HPDE6-E6E7 (cell line): Measurements from ENCODE around the gene AGPAT2.
"Not testable (repeated sequence)": the region's sequence is repeated elsewhere in the genome, so short reads cannot be mapped to it uniquely, and the experiment has no call there.

Experiments
- DNase-seq: peaks from one replicate; pipeline ENCODE4 v3.0.0; 2011; ENCODE audit warnings: missing footprints; ENCODE audit errors: extremely low spot score

AGPAT2 gene

DNA sequence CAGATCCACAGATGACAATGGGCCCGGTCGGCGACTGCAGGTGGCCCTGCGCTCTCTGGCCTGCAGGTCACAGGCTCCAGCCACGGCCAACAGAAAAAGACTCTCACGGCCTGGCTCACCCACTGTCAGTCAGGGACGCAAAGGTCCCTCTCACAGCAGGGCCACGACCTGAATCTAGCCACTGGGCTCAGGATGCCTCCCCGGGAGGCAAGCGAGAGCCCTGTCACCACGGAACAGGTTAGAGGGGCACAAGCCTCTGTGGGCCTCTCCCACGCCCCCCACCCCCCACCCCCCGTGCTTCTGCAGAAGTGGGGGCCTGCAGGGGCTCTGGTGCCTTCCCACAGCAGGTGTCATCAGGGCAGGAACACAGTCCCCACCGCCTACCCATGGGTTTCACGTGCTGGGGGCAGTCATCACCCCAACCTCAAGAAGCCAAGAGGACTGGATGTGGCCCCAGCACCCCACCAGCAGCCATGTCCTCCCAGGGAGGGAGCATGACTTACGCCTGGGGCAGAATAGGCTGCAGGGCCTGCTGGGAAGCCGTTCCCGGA is 41.8 kb downstream of the AGPAT2 start:
- no peak for DNase-seq

DNA sequence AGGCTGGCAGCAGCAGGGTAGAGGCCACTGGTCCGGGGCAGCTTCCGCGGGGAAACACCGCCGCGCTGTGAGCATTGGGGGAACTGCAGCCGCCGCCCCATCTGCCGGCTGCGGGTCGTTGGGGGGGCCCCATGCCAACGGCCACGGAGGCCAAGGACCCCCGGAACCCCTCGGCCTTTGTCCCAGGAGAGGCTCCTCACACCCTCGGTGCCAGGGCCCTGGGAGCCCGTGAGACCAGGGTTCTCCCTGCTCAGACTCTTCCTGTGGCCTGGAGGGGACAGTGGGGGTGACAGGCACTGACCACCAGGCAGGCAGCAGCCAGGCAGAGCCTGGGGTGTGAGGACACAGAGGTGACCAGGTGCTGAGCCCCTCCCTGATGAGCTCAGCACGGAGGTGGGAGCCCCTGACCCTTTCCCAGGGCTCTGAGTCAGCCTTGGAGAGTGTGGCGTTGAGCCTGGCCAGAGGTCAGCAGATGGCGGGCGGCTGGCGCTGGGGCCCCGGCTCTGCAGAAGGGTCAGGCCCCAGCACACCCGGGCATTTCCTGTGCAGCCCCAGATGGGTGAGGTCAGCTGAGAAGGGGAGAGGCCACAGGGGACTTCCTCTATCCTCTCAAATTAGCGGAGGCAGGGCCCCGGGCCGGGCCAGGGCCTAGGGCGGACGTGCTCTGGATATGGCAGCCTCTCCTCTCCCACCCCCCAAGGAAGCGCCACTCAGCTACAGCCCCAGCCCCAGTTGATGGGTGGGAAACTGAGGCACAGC is 42.5 kb downstream of the AGPAT2 start:
- peak; percentile 90 for DNase-seq

DNA sequence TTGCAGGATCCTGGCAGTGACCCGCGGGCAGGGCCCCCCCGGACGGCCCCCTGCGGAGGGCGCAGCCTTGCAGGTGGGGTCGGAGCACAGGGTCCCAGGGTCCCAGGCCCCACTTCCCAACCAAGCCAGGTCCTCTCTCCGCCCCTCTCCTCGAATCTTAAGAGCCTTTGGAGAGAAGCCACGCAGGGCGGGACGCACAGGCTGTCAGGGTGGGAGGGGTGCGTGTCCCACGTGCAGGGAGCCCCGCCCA is 43.0 kb downstream of the AGPAT2 start:
- DNase-seq: no peak

DNA sequence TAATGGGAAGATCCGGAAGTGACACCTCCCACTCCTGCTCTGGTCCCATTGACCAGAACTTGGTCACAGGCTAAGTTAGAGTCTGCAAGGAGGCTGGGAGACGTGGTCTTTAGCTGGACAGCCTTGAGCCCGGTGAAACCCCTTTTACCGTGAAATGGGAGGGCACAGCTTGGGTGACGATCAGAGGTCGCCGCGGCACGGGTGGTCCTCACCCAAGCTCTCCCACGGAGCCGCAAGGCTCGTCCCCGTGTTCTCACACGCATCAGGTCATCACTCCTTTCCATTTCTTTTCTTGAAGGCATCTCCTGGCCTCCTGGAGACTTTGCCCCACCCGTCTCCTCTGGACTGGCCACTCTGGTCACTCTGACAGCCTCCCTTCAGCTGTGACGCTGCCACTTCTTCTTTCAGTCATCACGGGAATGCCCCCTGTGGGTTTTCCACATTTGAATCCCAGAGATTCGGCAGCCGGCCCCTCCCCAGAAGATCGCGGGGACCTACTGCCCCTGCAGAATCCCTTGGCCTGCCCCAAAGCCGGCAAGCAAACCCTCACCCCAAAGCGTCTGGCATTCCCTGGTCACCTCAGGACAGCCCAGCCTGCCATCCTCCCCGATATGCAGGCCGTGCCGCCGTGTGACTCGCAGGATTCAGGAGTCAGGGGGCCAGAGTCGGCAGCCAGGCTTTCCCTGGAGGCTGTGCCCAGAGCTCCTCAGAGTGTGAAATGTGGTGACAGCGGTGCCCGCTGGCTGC is 43.5 kb downstream of the AGPAT2 start:
- DNase-seq: no peak

DNA sequence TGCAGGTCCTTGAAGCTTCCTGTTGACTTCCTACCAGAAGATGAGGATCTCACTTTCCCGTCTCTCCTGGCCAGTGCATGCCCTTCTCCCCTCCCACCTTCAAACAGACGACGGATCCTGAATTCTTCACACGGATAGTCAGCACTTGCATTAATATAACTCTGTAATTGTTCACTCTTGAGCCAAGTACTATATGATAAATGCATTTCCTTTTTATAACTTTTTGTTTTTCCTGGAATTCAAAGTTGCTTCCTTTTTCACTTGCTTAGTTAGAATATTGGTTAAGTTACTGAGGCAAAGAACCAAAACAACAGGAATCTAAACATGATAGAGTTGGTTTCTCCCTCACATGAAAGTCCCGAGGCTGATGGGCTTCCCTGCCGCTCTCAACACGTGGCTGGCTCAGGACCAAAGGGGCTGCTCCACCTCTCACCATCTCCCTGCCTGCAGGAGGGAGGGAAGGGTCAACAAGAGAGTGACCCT is 44.8 kb downstream of the AGPAT2 start:
- DNase-seq: no peak

DNA sequence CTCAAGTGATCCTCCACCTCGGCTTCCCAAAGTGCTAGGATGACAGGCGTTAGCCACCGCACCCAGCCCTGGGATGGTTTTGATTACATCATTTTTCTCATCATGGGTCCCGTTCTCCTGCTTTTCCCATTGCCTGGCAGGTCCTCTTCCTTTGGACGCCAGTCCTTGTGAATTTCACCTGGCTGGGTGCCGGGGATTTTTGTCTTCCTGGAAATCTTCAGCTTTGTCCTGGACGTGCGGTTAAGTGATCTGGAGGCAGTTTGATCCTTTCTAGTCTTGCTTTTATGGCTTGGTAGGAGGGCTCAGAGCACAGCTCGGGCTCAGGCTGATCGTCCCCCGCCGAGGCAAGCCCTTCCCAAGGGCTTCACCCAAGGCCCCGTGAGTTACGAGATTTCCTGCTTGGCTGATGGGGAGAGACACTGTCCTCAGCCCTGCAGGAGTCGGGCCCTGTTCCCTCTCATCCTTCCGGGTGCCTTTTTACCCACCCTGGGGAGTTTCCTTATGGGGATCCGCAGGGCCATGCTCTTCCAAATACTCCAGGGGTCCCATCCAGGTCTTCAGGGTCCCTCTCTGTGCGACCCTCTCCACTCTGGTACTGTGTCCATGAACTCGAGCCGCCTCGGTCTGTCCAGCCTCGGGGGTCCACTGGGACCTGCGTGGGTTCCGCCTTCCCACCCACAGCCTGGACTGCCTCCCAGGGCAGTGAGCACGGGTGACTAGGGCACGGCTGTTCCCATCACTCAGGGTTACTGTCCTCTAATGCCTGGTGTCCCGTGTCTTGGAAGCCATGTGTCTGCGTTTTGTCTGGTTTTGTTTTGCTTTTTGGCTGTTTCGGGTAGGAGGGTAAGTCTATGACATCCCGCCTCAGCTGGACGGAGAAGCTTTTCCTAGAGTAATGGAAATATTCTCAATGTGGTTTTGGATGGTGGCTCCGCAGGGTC is 46.8 kb downstream of the AGPAT2 start:
- no peak for DNase-seq

GRCh38 chr9:136634904-136635303 is 52.4 kb downstream of the AGPAT2 start:
- no peak for DNase-seq

- not testable (repeated sequence) for DNase-seq
Measured at GRCh38 chr9:136632491-136633106, 54.7 kb downstream of the AGPAT2 start.

DNA sequence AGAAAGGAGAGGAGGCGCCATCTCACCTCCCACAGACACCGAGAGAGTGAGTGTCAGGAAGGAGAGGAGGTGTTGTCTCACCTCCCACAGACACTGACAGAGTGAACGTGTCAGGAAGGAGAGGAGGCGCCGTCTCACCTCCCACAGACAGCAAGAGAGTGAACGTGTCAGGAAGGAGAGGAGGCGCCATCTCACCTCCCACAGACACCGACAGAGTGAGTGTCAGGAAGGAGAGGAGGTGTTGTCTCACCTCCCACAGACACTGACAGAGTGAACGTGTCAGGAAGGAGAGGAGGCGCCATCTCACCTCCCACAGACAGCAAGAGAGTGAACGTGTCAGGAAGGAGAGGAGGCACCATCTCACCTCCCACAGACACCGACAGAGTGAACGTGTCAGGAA is 55.2 kb downstream of the AGPAT2 start:
- not testable (repeated sequence) for DNase-seq

- no peak for DNase-seq
Measured at GRCh38 chr9:136631038-136632000, 55.9 kb downstream of the AGPAT2 start.

DNA sequence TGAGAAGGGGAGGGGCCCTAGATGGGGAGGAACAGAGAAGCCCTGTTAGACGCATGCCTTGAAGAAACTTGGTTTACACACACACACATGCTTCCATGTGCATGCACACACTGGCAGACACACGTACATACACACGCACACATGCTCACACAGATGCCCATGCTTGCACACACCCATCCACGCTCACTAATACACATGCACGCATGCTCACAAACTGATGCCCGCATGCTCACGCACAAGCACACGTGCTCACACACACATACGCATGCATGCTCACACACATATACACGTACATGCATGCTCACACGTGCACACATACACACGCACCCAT is 56.6 kb downstream of the AGPAT2 start:
- no peak for DNase-seq

DNA sequence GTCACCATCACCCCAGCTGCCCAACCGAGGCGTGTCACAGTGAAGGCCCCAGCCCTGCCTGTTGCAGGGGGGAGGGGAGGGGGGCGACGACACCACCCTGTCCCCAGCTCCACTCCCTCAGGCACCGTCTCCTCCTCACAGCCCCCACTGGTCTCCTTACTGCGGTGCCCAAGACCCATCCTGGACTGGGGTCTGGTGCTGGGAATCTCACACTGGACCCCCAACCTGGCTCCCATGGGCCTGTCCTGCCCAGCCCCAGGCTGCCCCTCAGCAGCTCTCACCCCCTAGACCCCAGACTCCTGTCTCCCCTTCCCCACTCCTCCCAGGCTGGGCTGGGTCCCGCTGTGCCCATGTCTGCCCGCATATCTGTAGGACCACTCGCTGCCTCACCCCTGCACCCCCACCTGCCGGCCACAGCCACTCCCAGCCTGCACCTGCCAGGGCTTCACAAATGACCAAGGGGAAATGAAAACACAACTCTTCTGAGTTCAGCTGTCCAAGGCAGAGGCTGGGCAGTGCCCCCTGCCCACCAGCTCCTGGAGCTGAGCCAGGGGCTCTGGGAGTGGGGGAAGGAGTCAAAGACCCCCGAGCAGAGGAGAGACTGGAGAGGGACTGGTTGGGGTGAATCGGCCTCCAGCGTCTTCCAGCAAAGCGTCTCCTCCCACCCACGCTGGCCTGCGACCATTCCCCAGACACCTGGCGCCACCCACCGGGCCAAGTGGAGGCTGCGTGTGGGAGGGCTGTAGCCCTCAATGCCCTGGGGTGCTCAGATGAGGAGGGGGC is 57.2 kb downstream of the AGPAT2 start:
- DNase-seq: no peak

DNA sequence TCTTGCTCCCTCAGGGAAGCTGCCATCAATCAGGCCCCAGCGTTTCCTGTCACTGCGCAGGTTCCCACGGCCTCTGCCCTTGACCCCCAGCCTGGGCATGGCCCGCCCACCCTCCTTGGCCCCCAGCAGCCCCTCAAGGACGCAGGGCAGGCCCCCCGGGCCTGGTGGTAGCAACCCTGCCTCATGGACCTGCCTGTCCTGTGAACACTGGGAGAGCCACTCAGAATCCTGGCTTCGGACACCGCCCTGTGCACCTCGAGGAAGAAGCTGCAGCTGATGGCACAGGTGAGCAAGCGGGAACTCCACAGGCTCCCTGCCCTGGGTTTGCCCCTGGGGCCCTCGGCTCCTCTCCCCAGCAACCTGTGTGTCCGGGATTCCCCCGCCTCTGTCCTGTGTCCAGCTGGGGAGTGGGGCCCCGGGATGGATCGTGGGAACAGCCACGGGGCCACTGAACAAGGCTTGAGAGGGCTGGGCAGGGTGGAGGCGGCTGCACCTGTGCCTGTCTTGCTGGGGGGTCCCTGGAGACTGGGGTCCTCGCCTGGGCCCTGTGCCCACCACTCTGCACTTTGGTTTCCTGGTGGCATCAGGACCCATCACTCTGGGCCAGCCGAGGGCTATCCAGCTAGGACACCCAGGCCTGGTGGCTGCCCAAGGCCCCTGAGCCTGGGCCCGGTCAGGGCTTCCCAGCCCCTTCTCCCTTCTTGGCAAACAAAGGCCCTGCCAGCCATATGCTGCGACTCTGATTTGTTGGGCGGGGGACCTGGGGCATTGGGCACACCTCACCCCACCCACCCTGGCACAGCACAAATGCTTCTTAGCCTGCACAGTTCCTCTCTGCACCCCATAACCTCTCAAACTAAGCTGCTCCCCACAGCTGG is 58.0 kb downstream of the AGPAT2 start:
- no peak for DNase-seq

DNA sequence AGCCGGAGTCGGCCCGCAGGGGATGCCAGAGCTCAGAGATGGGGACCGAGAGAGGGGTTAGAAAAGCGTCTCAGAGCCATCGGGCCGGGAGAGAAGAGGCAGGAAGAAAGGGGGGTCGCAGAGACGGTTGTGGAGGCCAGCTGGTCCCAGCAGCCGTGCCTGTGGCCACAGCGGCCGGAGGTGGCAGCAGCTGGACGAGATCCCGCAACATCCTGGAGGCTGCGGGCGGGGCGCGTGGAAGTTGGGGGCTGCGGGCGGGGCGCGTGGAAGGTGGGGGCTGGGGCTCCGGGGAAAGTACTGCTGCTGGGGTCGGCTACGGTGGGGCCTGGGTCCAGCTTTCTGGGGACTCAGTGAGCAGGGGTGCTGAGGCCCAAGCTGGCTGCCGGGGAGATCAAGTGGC is 59.0 kb downstream of the AGPAT2 start:
- no peak for DNase-seq

DNA sequence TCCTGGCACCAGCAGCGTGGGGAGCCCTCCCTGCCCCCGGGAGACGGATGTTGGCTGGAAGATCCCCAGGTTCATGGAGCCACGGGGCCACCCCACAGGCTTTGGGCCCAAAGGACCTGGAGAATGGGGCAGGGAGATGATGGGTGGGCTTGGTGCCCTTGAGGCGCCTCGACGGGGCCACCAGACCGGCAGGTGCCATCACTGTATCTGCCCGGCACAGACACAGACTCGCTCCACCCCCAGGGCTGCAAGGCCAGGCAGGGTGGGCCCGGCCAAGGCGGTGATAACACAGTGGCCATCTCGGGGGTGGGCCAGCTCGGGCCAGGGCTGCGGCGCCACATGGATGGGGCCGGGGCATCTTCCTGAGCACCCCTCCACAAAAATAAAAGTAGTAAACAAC is 59.6 kb downstream of the AGPAT2 start:
- no peak for DNase-seq

GRCh38 chr9:136626740-136627642 is 60.3 kb downstream of the AGPAT2 start:
- no peak for DNase-seq

GRCh38 chr9:136626066-136626725 is 61.1 kb downstream of the AGPAT2 start:
- no peak for DNase-seq
